ENCODE results near the gene SIRT3.
A peak's percentile ranks its signal among the peaks of the same experiment; 100 is the strongest.
"Not testable (repeated sequence)": the region's sequence is repeated elsewhere in the genome, so short reads cannot be mapped to it uniquely, and the experiment has no call there.

Gene SIRT3

GRCh38 chr11:238346-238745, 2.2 kb upstream of the SIRT3 start:
- not testable (repeated sequence) for DNase-seq

- peak; percentile 86 for DNase-seq
Measured at GRCh38 chr11:236774-237767, 929 bp upstream of the SIRT3 start, which contains the start of gene PSMD13. TSS of gene PSMD13 (plus strand) at chr11:236976. CDS start at chr11:237050, 74 bp downstream.

- no peak for DNase-seq
Measured at GRCh38 chr11:235609-235996, 539 bp downstream of the SIRT3 start.

GRCh38 chr11:235180-235579, 962 bp downstream of the SIRT3 start:
- DNase-seq: no peak

GRCh38 chr11:232783-233565, 3.2 kb downstream of the SIRT3 start:
- no peak for DNase-seq

GRCh38 chr11:230431-230830, 5.7 kb downstream of the SIRT3 start:
- no peak for DNase-seq

- no peak for DNase-seq
Measured at GRCh38 chr11:227824-228379, 8.2 kb downstream of the SIRT3 start.

GRCh38 chr11:225734-226453, 10.2 kb downstream of the SIRT3 start:
- no peak for DNase-seq

- no peak for DNase-seq
Measured at GRCh38 chr11:224424-224823, 11.7 kb downstream of the SIRT3 start.

GRCh38 chr11:223884-224283, 12.3 kb downstream of the SIRT3 start:
- no peak for DNase-seq

- no peak for DNase-seq
Measured at GRCh38 chr11:223026-223789, 12.9 kb downstream of the SIRT3 start.

GRCh38 chr11:221998-222789, 13.9 kb downstream of the SIRT3 start:
- DNase-seq: no peak

- DNase-seq: no peak
Measured at GRCh38 chr11:221539-221938, 14.6 kb downstream of the SIRT3 start.

- DNase-seq: not testable (repeated sequence)
Measured at GRCh38 chr11:220641-221215, 15.4 kb downstream of the SIRT3 start.

GRCh38 chr11:218815-219593, 17.1 kb downstream of the SIRT3 start:
- no peak for DNase-seq

- no peak for DNase-seq
Measured at GRCh38 chr11:217704-218103, 18.4 kb downstream of the SIRT3 start.

- no peak for DNase-seq
Measured at GRCh38 chr11:216081-216974, 19.8 kb downstream of the SIRT3 start.

- DNase-seq: no peak
Measured at GRCh38 chr11:215581-216037, 20.5 kb downstream of the SIRT3 start.

GRCh38 chr11:214083-214482, 22.1 kb downstream of the SIRT3 start:
- no peak for DNase-seq
